Activated T-helper 1 cell treated with anti-CD3 and anti-CD28 coated beads, Interleukin-12 subunit alpha, Interleukin-12 subunit beta, Interleukin-2, Interleukin-4 antibody, amounts not matched to agents 30 ng/mL and 10 ng/mL and 1 ng/mL, durations not matched to agents 14 hours and 24 hours and 36 hours (primary cell): ENCODE results near the gene ZSWIM1. TPM values are rescaled to one million over a fixed set of nuclear protein-coding genes. Genes with fewer than 3 reads are reported as not detected.

Experiments
- DNase-seq: peaks from one replicate; pipeline ENCODE4 v3.0.0; 2021; ENCODE audit warnings: low spot score
- H3K27ac Mint-ChIP-seq: one replicate; pipeline ENCODE4 v1.8.0; 2021; ENCODE audit warnings: mild to moderate bottlenecking, mixed read lengths
- H3K27me3 Mint-ChIP-seq: one replicate; pipeline ENCODE4 v1.8.0; 2022; ENCODE audit warnings: mild to moderate bottlenecking, moderate library complexity, mixed read lengths; ENCODE audit not compliant: insufficient read depth
- H3K36me3 Mint-ChIP-seq: one replicate; pipeline ENCODE4 v1.8.0; 2021; ENCODE audit warnings: low read depth, mixed read lengths
- H3K4me1 Mint-ChIP-seq: one replicate; pipeline ENCODE4 v1.8.0; 2021; ENCODE audit warnings: low read depth, mixed read lengths
- H3K4me3 Mint-ChIP-seq: one replicate; pipeline ENCODE4 v1.8.0; 2021; ENCODE audit warnings: mild to moderate bottlenecking, moderate library complexity, mixed read lengths
- H3K9me3 Mint-ChIP-seq: one replicate; pipeline ENCODE4 v1.8.0; 2021; ENCODE audit warnings: mixed read lengths
- intact Hi-C: fragments of 100-400 bp; cut with micrococcal nuclease; formaldehyde crosslinking; loops from one replicate; pipeline ENCODE4 v1.15.1; 2024
- total RNA-seq: library from RNA; stranded (reverse); gene quantifications from 2 replicates; pipeline ENCODE4 v1.2.3, GENCODE V29; 2022

ZSWIM1 gene
- total RNA-seq, 1 donor from 2014 or later: 7.5 TPM

- peak; percentile 81 for DNase-seq
- Mint-ChIP-seq H3K4me1 (peaks cover 14% of the 10 kb centered on the region), H3K9me3 (no peaks in the 10 kb centered on the region), H3K4me3 (peak overlapping the region; percentile 45), H3K27ac (peak overlapping the region; percentile 33), H3K27me3 (peaks cover 14% of the 10 kb centered on the region), H3K36me3 (no peaks in the 10 kb centered on the region)
- intact Hi-C loops: loop anchor here (1.0 kb wide), 6 partner anchors 20 to 61 kb away; partner anchors contain the start of genes ACOT8, CTSA, NEURL2 and ZNF335
These were observed 29.9 kb downstream of the ZSWIM1 start for GRCh38 chr20:45910670-45911485.

- H3K27me3 Mint-ChIP-seq: peaks cover 18% of the 10 kb centered on the region
- H3K9me3 Mint-ChIP-seq: no peaks in the 10 kb centered on the region
- intact Hi-C loops: loop anchor here (1.0 kb wide), 3 partner anchors 24 to 30 kb away; partner anchors contain the start of gene ZSWIM1
- peak; percentile 14 for DNase-seq
- H3K4me3 Mint-ChIP-seq: peak within 1 kb of the TSS; percentile 47
- no peaks in the 10 kb centered on the region for H3K36me3 Mint-ChIP-seq
- H3K27ac Mint-ChIP-seq: peak within 1 kb of the TSS; percentile 33
- H3K4me1 Mint-ChIP-seq: peaks cover 14% of the 10 kb centered on the region
These were observed 30.7 kb downstream of the ZSWIM1 start, which contains the start of gene PLTP for GRCh38 chr20:45911486-45912343. Gene PLTP, minus strand, starts transcription at chr20:45912155. Its CDS starts 703 bp downstream, at chr20:45911452.

- H3K27me3 Mint-ChIP-seq: peaks cover 18% of the 10 kb centered on the region
- no peaks in the 10 kb centered on the region for H3K9me3 Mint-ChIP-seq
- H3K4me1 Mint-ChIP-seq: peaks cover 14% of the 10 kb centered on the region
- H3K36me3 Mint-ChIP-seq: no peaks in the 10 kb centered on the region
- peak overlapping the region; percentile 30 for H3K4me3 Mint-ChIP-seq
- DNase-seq: no peak
- no peak overlapping the region for H3K27ac Mint-ChIP-seq
- intact Hi-C loops: no loop called here
These were observed 31.3 kb downstream of the ZSWIM1 start for GRCh38 chr20:45912344-45912682.

- intact Hi-C loops: no loop called here
- DNase-seq: no peak
- H3K4me1 Mint-ChIP-seq: peaks cover 14% of the 10 kb centered on the region
- H3K27me3 Mint-ChIP-seq: peaks cover 18% of the 10 kb centered on the region
- H3K27ac Mint-ChIP-seq: no peak overlapping the region
- H3K36me3 Mint-ChIP-seq: no peaks in the 10 kb centered on the region
- H3K9me3 Mint-ChIP-seq: no peaks in the 10 kb centered on the region
- peak overlapping the region; percentile 22 for H3K4me3 Mint-ChIP-seq
These were observed 32.1 kb downstream of the ZSWIM1 start for GRCh38 chr20:45913116-45913515.

GRCh38 chr20:45917790-45918141 is 36.7 kb downstream of the ZSWIM1 start:
- no peak for DNase-seq
- peaks cover 26% of the 10 kb centered on the region for H3K27me3 Mint-ChIP-seq
- H3K9me3 Mint-ChIP-seq: no peaks in the 10 kb centered on the region
- peaks cover 5% of the 10 kb centered on the region for H3K4me1 Mint-ChIP-seq
- no peak overlapping the region for H3K4me3 Mint-ChIP-seq
- H3K36me3 Mint-ChIP-seq: no peaks in the 10 kb centered on the region
- H3K27ac Mint-ChIP-seq: no peak overlapping the region
- intact Hi-C loops: no loop called here

GRCh38 chr20:45918182-45918737 is 37.2 kb downstream of the ZSWIM1 start:
- no peak overlapping the region for H3K27ac Mint-ChIP-seq
- no peak for DNase-seq
- H3K9me3 Mint-ChIP-seq: no peaks in the 10 kb centered on the region
- peaks cover 29% of the 10 kb centered on the region for H3K27me3 Mint-ChIP-seq
- H3K36me3 Mint-ChIP-seq: no peaks in the 10 kb centered on the region
- peaks cover 5% of the 10 kb centered on the region for H3K4me1 Mint-ChIP-seq
- intact Hi-C loops: no loop called here
- no peak overlapping the region for H3K4me3 Mint-ChIP-seq

GRCh38 chr20:45918779-45919537 is 37.9 kb downstream of the ZSWIM1 start:
- H3K27me3 Mint-ChIP-seq: peaks cover 29% of the 10 kb centered on the region
- no peaks in the 10 kb centered on the region for H3K36me3 Mint-ChIP-seq
- no peak for DNase-seq
- intact Hi-C loops: no loop called here
- H3K4me1 Mint-ChIP-seq: peaks cover 5% of the 10 kb centered on the region
- no peaks in the 10 kb centered on the region for H3K9me3 Mint-ChIP-seq
- no peak overlapping the region for H3K4me3 Mint-ChIP-seq
- H3K27ac Mint-ChIP-seq: no peak overlapping the region

- Mint-ChIP-seq H3K4me1 (peaks cover 5% of the 10 kb centered on the region), H3K27me3 (peaks cover 25% of the 10 kb centered on the region), H3K9me3 (no peaks in the 10 kb centered on the region), H3K27ac (no peak overlapping the region), H3K36me3 (no peaks in the 10 kb centered on the region), H3K4me3 (no peak overlapping the region)
- DNase-seq: no peak
- intact Hi-C loops: no loop called here
These were observed 38.7 kb downstream of the ZSWIM1 start for GRCh38 chr20:45919542-45920399.

GRCh38 chr20:45920462-45921336 is 39.7 kb downstream of the ZSWIM1 start:
- Mint-ChIP-seq H3K4me1 (peaks cover 5% of the 10 kb centered on the region), H3K27me3 (peaks cover 27% of the 10 kb centered on the region), H3K4me3 (no peak overlapping the region), H3K9me3 (no peaks in the 10 kb centered on the region), H3K36me3 (no peaks in the 10 kb centered on the region), H3K27ac (no peak overlapping the region)
- no peak for DNase-seq
- intact Hi-C loops: no loop called here

- peaks cover 5% of the 10 kb centered on the region for H3K4me1 Mint-ChIP-seq
- no peaks in the 10 kb centered on the region for H3K36me3 Mint-ChIP-seq
- H3K4me3 Mint-ChIP-seq: no peak overlapping the region
- H3K27me3 Mint-ChIP-seq: peaks cover 22% of the 10 kb centered on the region
- DNase-seq: no peak
- intact Hi-C loops: no loop called here
- H3K27ac Mint-ChIP-seq: no peak overlapping the region
- no peaks in the 10 kb centered on the region for H3K9me3 Mint-ChIP-seq
These were observed 40.5 kb downstream of the ZSWIM1 start for GRCh38 chr20:45921337-45922189.
